Pancreas (tissue), 10 donors: ENCODE measurements around the gene TFCP2. TPM values are rescaled to one million over a fixed set of nuclear protein-coding genes. Genes with fewer than 3 reads are reported as not detected.
"Not testable (repeated sequence)": the region's sequence is repeated elsewhere in the genome, so short reads cannot be mapped to it uniquely, and the experiment has no call there.

Source experiments
- ATAC-seq, 4 donors: fragments of 200-7000 bp; cut with Tn5 transposase; one replicate each; pipeline versions ENCODE4 v1.8.0 to v1.9.1; 2020; ENCODE audit warnings: mild to moderate bottlenecking in 4 of 4, moderate library complexity in 4 of 4
- DNase-seq, 6 donors: peaks; one replicate each; pipeline ENCODE4 v3.0.0-alpha.2; 2020
- FAIRE-seq: peaks from 2 replicates; lab custom pipeline; 2012; peaks lifted over from hg19 to GRCh38; lab: Jason Lieb, UNC
- H3K27ac ChIP-seq, 4 donors: fragments of 200-600 bp; sonication (generic); 1 replicate in 3 of 4; 2 replicates in 1 of 4; pipeline versions ENCODE4 v1.5.0 to v1.8.0; 2020
- H3K27me3 ChIP-seq, 4 donors: fragments of 200-600 bp; one replicate each; pipeline ENCODE4 v1.8.0; 2021
- H3K36me3 ChIP-seq, 3 donors: fragments of 200-600 bp; sonication (generic) in 1 of 3; one replicate each; pipeline versions ENCODE4 v1.5.0 to v1.8.0; 2020 to 2021
- H3K4me1 ChIP-seq, 3 donors: fragments of 200-600 bp; one replicate each; pipeline ENCODE4 v1.8.0; 2021
- H3K4me3 ChIP-seq, 4 donors: fragments of 200-600 bp; sonication (generic) in 2 of 4; one replicate each; pipeline versions ENCODE4 v1.5.0 to v1.8.0; 2020 to 2021
- H3K9me3 ChIP-seq, 4 donors: fragments of 200-600 bp; one replicate each; pipeline ENCODE4 v1.8.0; 2021
- WGBS, 2 donors: extraction: QIAGEN DNeasy Blood & Tissue Kit; methylation state at CpG; one replicate each; pipeline ENCODE4 v1.1.7; 2013; 5-methylcytosine and 5-hydroxymethylcytosine counted together
- intact Hi-C, 3 donors: fragments of 100-400 bp; cut with DNase I; formaldehyde crosslinking; loops; one replicate each; pipeline versions ENCODE4 v1.11.1 to v1.14.2; 2022
- polyA plus RNA-seq, 2 donors: library from polyadenylated mRNA; stranded (reverse); fragments of 200-250 nt; gene quantifications; one replicate each; pipeline ENCODE4 v1.2.3, GENCODE V29; 2013
- total RNA-seq, 6 donors: library from RNA; stranded (reverse); fragmentation: NEBNext Ultra II Directional in 4 of 6; extraction: Animal tissue kit (Norgen Biotek cat#: 25700) in 4 of 6; gene quantifications; one replicate each; pipeline versions ENCODE4 v1.2.1 to v1.2.4, GENCODE V29; 2021 to 2023
- TF ChIP-seq, protein P1 (sequence below), 4 donors: fragments of 200-600 bp; sonication (generic) in 3 of 4; IDR thresholded peaks; one replicate each; pipeline versions ENCODE4 v1.5.0 to v1.8.0; 2021; ENCODE audit warnings: antibody characterized with exemption in 4 of 4
- donor health status: healthy with polysubstance abuse.
- donor health status: DM: no; HTN: no; CAD: no; lungs with moderate emphysema.
- donor health status: DM: no; HTN: no; CAD: no.
- donor health status: control.
- donor health status: control.
- donor health status: Bipolar disorder and iron deficiency.
- donor health status: DM: yes; HTN: yes; CAD: no.
- donor health status: DM: no; HTN: no; CAD: no.
- donor health status: DM: no; HTN: no; CAD: no.
- donor health status: DM: yes; HTN: yes; CAD: no.

TFCP2 gene, protein sequence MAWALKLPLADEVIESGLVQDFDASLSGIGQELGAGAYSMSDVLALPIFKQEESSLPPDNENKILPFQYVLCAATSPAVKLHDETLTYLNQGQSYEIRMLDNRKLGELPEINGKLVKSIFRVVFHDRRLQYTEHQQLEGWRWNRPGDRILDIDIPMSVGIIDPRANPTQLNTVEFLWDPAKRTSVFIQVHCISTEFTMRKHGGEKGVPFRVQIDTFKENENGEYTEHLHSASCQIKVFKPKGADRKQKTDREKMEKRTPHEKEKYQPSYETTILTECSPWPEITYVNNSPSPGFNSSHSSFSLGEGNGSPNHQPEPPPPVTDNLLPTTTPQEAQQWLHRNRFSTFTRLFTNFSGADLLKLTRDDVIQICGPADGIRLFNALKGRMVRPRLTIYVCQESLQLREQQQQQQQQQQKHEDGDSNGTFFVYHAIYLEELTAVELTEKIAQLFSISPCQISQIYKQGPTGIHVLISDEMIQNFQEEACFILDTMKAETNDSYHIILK
- 10 to 100 TPM in 2 of 6 donors, 1 to 10 TPM in 4; 7.2 to 15.3 (median 9.1) TPM for total RNA-seq
- 1 to 10 TPM; 6.7 to 9.7 TPM for polyA plus RNA-seq

DNA sequence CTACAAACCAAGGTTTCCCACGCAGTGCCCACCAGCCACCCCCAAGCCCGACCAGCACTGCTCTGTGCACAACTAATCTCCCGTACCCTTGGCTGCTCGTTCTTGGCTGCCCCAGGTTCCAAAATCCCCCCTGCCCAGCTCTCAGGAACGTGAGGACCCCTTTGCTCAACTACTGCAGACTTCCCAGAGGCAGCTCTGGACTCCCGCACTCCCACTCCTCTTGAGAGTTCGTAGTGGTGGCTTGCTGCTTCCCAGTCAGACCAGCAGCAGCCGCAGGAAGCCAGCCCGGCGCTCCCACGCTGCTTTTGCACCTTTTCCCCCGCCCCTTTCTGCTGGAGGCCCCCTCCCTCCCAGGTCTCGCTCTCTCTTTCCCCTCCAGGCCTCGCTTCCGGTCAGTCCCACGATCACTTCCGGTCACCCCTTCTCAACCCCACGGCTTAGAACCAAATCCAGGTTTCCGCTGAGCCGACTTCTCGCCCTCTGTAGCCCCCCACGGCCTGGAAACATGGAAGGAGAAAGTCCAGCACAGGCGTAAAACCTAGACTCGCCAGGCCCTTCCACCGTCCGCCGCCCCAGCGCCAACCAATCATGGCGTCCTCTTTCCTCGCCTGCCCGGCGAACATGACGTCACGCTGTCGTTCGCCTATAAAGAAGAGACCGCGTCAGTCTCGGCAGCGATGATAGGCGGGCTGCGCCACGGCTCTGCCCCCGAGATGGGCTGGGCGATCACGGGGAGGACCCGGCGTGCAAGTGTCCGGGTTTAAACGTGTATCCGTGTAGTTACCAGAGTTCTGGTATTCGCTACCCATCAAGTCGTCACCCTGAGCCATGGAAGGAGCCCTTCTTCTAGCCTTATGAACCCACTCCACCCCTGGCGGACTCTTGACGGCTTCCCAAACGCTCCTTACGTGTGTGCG lies at the start of gene TFCP2:
Gene TFCP2 (minus strand): TSS at position 621 of the 917 bp plus-strand sequence. CDS start 713 bp downstream, outside the sequence.
- H3K36me3 ChIP-seq: no peaks in the 10 kb centered on the region
- H3K4me3 ChIP-seq: peak within 1 kb of the TSS; percentile 52 to 75 (median 59)
- TF ChIP-seq, protein P1, sequence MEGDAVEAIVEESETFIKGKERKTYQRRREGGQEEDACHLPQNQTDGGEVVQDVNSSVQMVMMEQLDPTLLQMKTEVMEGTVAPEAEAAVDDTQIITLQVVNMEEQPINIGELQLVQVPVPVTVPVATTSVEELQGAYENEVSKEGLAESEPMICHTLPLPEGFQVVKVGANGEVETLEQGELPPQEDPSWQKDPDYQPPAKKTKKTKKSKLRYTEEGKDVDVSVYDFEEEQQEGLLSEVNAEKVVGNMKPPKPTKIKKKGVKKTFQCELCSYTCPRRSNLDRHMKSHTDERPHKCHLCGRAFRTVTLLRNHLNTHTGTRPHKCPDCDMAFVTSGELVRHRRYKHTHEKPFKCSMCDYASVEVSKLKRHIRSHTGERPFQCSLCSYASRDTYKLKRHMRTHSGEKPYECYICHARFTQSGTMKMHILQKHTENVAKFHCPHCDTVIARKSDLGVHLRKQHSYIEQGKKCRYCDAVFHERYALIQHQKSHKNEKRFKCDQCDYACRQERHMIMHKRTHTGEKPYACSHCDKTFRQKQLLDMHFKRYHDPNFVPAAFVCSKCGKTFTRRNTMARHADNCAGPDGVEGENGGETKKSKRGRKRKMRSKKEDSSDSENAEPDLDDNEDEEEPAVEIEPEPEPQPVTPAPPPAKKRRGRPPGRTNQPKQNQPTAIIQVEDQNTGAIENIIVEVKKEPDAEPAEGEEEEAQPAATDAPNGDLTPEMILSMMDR (IDR thresholded peaks at IDR 0.05): no peak
- 1% methylated on average over 58 of the region's 58 CpGs for WGBS, 2 donors
- H3K4me1 ChIP-seq: peaks cover 5 to 24% (median 8%) of the 10 kb centered on the region in 3 donors
- intact Hi-C loops: no loop called here
- no peaks in the 10 kb centered on the region for H3K27me3 ChIP-seq
- peak within 1 kb of the TSS; percentile 95 to 99 (median 98) for H3K27ac ChIP-seq
- H3K9me3 ChIP-seq: no peaks in the 10 kb centered on the region
- peak; percentile 93 to 98 (median 95) for DNase-seq
- ATAC-seq: peak; percentile 95 to 98 (median 97)
- peak; percentile 26 for FAIRE-seq

DNA sequence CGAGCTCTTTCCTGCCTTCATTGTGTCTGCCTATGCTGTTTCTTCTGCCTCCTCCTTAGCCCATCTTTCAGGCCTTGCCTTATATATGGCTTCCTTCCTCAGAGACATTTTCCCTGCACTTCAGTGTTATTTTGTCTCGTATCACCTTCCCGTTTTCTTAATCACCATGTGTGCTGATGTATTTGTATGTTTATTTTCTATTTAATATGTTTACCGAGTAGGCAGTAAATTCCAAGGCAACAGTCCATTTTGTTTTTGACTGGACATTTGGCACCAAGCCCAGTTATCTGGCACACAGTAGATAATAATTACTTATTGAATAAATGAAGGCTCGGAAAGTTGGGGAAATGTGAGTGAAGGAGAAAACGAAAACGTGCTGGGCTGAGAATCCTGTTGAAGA lies 49.5 kb upstream of the TFCP2 start:
- peak overlapping the region in 1 of 4 donors; percentile 9 for H3K4me3 ChIP-seq
- peak in 1 of 6 donors; percentile 36 for DNase-seq
- WGBS, 2 donors: 18 to 25% methylated on average over 7 of the region's 7 CpGs
- H3K9me3 ChIP-seq: no peaks in the 10 kb centered on the region
- H3K4me1 ChIP-seq: peaks cover 0 to 13% (median 8%) of the 10 kb centered on the region in 3 donors
- no peaks in the 10 kb centered on the region for H3K27me3 ChIP-seq
- no peak for FAIRE-seq
- H3K27ac ChIP-seq: no peak overlapping the region
- no peaks in the 10 kb centered on the region for H3K36me3 ChIP-seq
- TF ChIP-seq, protein P1 (IDR thresholded peaks at IDR 0.05): no peak
- intact Hi-C loops: no loop called here
- no peak for ATAC-seq

DNA sequence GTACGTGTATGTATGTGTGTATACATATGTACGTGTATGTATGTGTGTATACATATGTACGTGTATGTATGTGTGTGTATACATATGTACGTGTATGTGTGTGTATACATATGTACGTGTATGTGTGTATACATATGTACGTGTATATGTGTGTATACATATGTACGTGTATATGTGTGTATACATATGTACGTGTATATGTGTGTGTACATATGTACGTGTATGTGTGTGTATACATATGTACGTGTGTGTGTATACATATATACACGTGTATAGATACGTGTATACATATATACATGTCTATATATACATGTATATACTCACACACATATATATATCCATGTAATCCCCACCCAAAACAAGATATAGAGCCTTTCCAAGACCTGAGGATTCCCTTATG lies 46.9 kb upstream of the TFCP2 start:
- H3K36me3 ChIP-seq, DNase-seq, H3K9me3 ChIP-seq, FAIRE-seq, intact Hi-C loops, H3K27me3 ChIP-seq, ATAC-seq, H3K27ac ChIP-seq: not testable (repeated sequence)
- peaks cover 0 to 13% (median 8%) of the 10 kb centered on the region in 3 donors for H3K4me1 ChIP-seq
- WGBS, 2 donors: 67 to 75% methylated on average over 12 of the region's 12 CpGs
- H3K4me3 ChIP-seq: peak overlapping the region in 2 of 4 donors; percentile 79 to 80

DNA sequence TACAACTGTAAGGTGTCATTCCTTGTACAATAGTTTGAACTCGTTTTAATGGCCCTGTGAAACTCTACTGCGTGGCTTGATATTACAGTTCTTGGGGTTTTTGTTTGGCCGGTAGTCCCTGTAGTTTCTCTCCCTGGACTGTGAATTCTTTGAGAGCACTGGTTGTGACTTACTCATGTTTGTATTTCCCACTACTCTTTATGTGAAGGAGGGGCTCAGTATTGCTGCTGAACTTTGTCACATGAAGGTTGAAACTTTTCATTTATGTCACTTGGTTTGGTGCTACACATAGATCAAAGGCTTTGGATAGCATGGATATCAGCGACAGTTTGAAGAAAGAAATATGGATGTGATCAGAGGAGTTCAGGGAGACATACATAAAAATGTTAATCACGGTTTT lies 46.4 kb upstream of the TFCP2 start:
- Histone ChIP-seq H3K4me3 (peak overlapping the region in 3 of 4 donors; percentile 79 to 86 (median 80)), H3K27ac (peak overlapping the region; percentile 91 to 97 (median 94)), H3K36me3 (no peaks in the 10 kb centered on the region), H3K4me1 (peaks cover 0 to 13% (median 8%) of the 10 kb centered on the region in 3 donors), H3K9me3 (no peaks in the 10 kb centered on the region), H3K27me3 (no peaks in the 10 kb centered on the region)
- TF ChIP-seq, protein P1 (IDR thresholded peaks at IDR 0.05): no peak
- intact Hi-C loops: no loop called here
- 30 to 32% methylated on average over 5 of the region's 5 CpGs for WGBS, 2 donors
- peak in 1 of 4 donors; percentile 1 for ATAC-seq
- DNase-seq: no peak
- FAIRE-seq: no peak
